A549 (cell line): ENCODE results near the gene MEN1. TPM values are rescaled to one million over a fixed set of nuclear protein-coding genes. Genes with fewer than 3 reads are reported as not detected.

Experiments used
- ATAC-seq, 2 experiments: fragments of 200-7000 bp in 1 of 2; fragments of >200 bp in 1 of 2; cut with Nextera tagmentation in 1 of 2; cut with Tn5 transposase in 1 of 2; 3 replicates each; pipeline versions ENCODE4 v1.8.0 to v1.9.1; 2018 to 2020; ENCODE audit warnings: mild to moderate bottlenecking in 1 of 2, moderate library complexity in 1 of 2
- CTCF ChIA-PET: fragments of 300-600 bp; sonication (Branson Sonifier 250); formaldehyde crosslinking; extraction: SDS; loops from one replicate; lab custom pipeline; 2021; ENCODE audit warnings: antibody characterized with exemption, inconsistent platforms; lab: Yijun Ruan, JAX
- POLR2A ChIA-PET: fragments of 350-600 bp; formaldehyde crosslinking; extraction: SDS; loops from one replicate; lab custom pipeline; 2021; ENCODE audit warnings: antibody characterized with exemption, inconsistent platforms; lab: Yijun Ruan, JAX
- DNase-seq, 2 experiments: peaks; one replicate each; pipeline versions ENCODE4 v3.0.0 to v3.0.0-alpha.2; 2011 to 2016; ENCODE audit warnings: low read depth in 1 of 2, low spot score in 1 of 2
- FAIRE-seq: peaks from 2 replicates; lab custom pipeline; 2011; peaks lifted over from hg19 to GRCh38; lab: Jason Lieb, UNC
- H3K27ac ChIP-seq, 2 experiments: fragments of >200 bp; sonication (Bioruptor Twin); formaldehyde crosslinking; 3 replicates each; pipeline ENCODE4 v1.5.1; 2016 to 2017
- H3K4me1 ChIP-seq: fragments of >200 bp; sonication (Bioruptor Twin); formaldehyde crosslinking; 3 replicates; pipeline ENCODE4 v1.6.1; 2016
- H3K4me2 ChIP-seq: fragments of >200 bp; sonication (Bioruptor Twin); formaldehyde crosslinking; 3 replicates; pipeline ENCODE4 v1.6.1; 2016
- H3K4me3 ChIP-seq: fragments of >200 bp; sonication (Bioruptor Twin); formaldehyde crosslinking; 3 replicates; pipeline ENCODE4 v1.5.1; 2016
- H3K9me3 ChIP-seq: fragments of >200 bp; sonication (Bioruptor Twin); formaldehyde crosslinking; 3 replicates; pipeline ENCODE4 v1.6.1; 2016
- BHLHE40 ChIP-seq: IDR thresholded peaks from 2 replicates; pipeline ENCODE4 v1.6.1; 2012; ENCODE audit warnings: low read depth, low read length, inconsistent platforms
- CBX8 ChIP-seq: fragments of 200-600 bp; sonication (generic); IDR thresholded peaks from 2 replicates; pipeline ENCODE4 v1.6.1; 2016
- CHD2 ChIP-seq: fragments of 150-350 bp; IDR thresholded peaks from 2 replicates; pipeline ENCODE4 v1.6.1; 2014; ENCODE audit warnings: low read length; ENCODE audit not compliant: partially characterized antibody
- EHF ChIP-seq: fragments of 250-450 bp; sonication (Bioruptor Pico); IDR thresholded peaks from 2 replicates; pipeline ENCODE4 v1.5.0; 2020; ENCODE audit warnings: mild to moderate bottlenecking
- EHMT2 ChIP-seq: fragments of 200-600 bp; sonication (generic); IDR thresholded peaks from 2 replicates; pipeline ENCODE4 v1.6.1; 2016; ENCODE audit warnings: antibody characterized with exemption, low read depth, mild to moderate bottlenecking, moderate library complexity
- ELK1 ChIP-seq: fragments of 150-350 bp; IDR thresholded peaks from 2 replicates; pipeline ENCODE4 v1.6.1; 2014; ENCODE audit warnings: low read depth, mild to moderate bottlenecking, low read length
- ESRRA ChIP-seq: fragments of 150-350 bp; IDR thresholded peaks from 2 replicates; pipeline ENCODE4 v1.6.1; 2014; ENCODE audit warnings: mild to moderate bottlenecking, low read length, borderline replicate concordance
- FOXS1 ChIP-seq: fragments of 250-450 bp; sonication (Bioruptor Pico); IDR thresholded peaks from 2 replicates; pipeline ENCODE4 v1.5.0; 2020; ENCODE audit warnings: mild to moderate bottlenecking, moderate library complexity
- GATA3 ChIP-seq: IDR thresholded peaks from 2 replicates; pipeline ENCODE4 v1.6.1; 2012; ENCODE audit warnings: borderline replicate concordance
- HDAC2 ChIP-seq: fragments of 200-600 bp; sonication (generic); IDR thresholded peaks from 2 replicates; pipeline ENCODE4 v1.6.1; 2016
- HES2 ChIP-seq: fragments of >200 bp; sonication (Bioruptor Twin); formaldehyde crosslinking; IDR thresholded peaks from 2 replicates; pipeline ENCODE4 v1.6.1; 2016
- HEYL ChIP-seq: fragments of 250-450 bp; sonication (Bioruptor Pico); IDR thresholded peaks from 2 replicates; pipeline ENCODE4 v1.8.0; 2021; ENCODE audit warnings: mild to moderate bottlenecking, moderate library complexity
- HOXB13 ChIP-seq: fragments of 250-450 bp; sonication (Bioruptor Pico); IDR thresholded peaks from 2 replicates; pipeline ENCODE4 v1.5.0; 2020; ENCODE audit warnings: low read depth, mild to moderate bottlenecking, moderate library complexity
- MAFK ChIP-seq: fragments of 450-650 bp; IDR thresholded peaks from 2 replicates; pipeline ENCODE4 v1.6.1; 2014; ENCODE audit not compliant: partially characterized antibody
- MAX ChIP-seq: IDR thresholded peaks from 2 replicates; pipeline ENCODE4 v1.6.1; 2012
- NFE2L2 ChIP-seq: fragments of 150-350 bp; conservative IDR thresholded peaks from 2 replicates; pipeline ENCODE4 v1.6.1; 2014; ENCODE audit warnings: low read length
- PBX3 ChIP-seq: IDR thresholded peaks from 2 replicates; pipeline ENCODE4 v1.6.1; 2012
- RAD21 ChIP-seq, 2 experiments: fragments of >200 bp in 1 of 2; sonication (Bioruptor Twin) in 1 of 2; formaldehyde crosslinking in 1 of 2; IDR thresholded peaks in 1 of 2; conservative IDR thresholded peaks in 1 of 2; 2 replicates in 1 of 2; 3 replicates in 1 of 2; pipeline ENCODE4 v1.6.1; 2012 to 2018; ENCODE audit warnings: inconsistent platforms in 1 of 2
- ZC3H11A ChIP-seq: fragments of 450-650 bp; IDR thresholded peaks from 2 replicates; pipeline ENCODE4 v1.6.1; 2014; ENCODE audit warnings: antibody characterized with exemption, mild to moderate bottlenecking
- ZFP36 ChIP-seq: fragments of 450-650 bp; IDR thresholded peaks from 2 replicates; pipeline ENCODE4 v1.6.1; 2014; ENCODE audit warnings: borderline replicate concordance; ENCODE audit not compliant: partially characterized antibody
- ZNF302 ChIP-seq: fragments of 250-450 bp; sonication (Bioruptor Pico); IDR thresholded peaks from 2 replicates; pipeline ENCODE4 v1.9.0; 2021; ENCODE audit warnings: inconsistent platforms, mild to moderate bottlenecking, moderate library complexity
- WGBS: methylation state at CpG from one replicate; pipeline ENCODE4 v1.1.6; 2017; ENCODE audit errors: missing lambda C conversion rate; 5-methylcytosine and 5-hydroxymethylcytosine counted together
- polyA plus RNA-seq, 4 experiments: library from polyadenylated mRNA; depleted of rRNA in 3 of 4; stranded (reverse); fragments of >200 nt; fragmentation: RNase III in 1 of 4; extraction: RNeasy Plus Mini Kit Qiagen cat#74134 plus additional on column Dnase treatment in 1 of 4; gene quantifications; 2 replicates in 3 of 4; 3 replicates in 1 of 4; pipeline ENCODE4 v1.2.3, GENCODE V29; 2011 to 2017

Gene MEN1
- polyA plus RNA-seq, 2 of the 4 experiments (the other 2 are of a cell fraction) = 17.0 to 34.7 TPM

- TF ChIP-seq RAD21 (conservative IDR thresholded peaks at IDR 0.05 in 1 of 2, IDR thresholded peaks at IDR 0.05 in 1 of 2) (no peak), NFE2L2 (no peak), EHMT2 (no peak)
Measured at GRCh38 chr11:64758330-64759079, 51.8 kb downstream of the MEN1 start (continued).

- FAIRE-seq = no peak
- POLR2A ChIA-PET = no interaction called here
- Histone ChIP-seq H3K4me1 (no peaks in the 10 kb centered on the region), H3K9me3 (no peaks in the 10 kb centered on the region), H3K27ac (no peak overlapping the region), H3K4me2 (no peak overlapping the region), H3K4me3 (no peak overlapping the region)
- ATAC-seq = no peak
- CTCF ChIA-PET = interaction anchor here (1.1 to 13.0 kb wide), 3 partner anchors 9 to 53 kb away, joined by 3 to 104 read pairs (median 29); partner anchors contain the start of gene RASGRP2
- TF ChIP-seq ZFP36 (peak; percentile 72), CHD2 (no peak)
- 87% methylated on average over 15 of the region's 19 CpGs for whole genome bisulfite sequencing
- no peak for DNase-seq
Measured at GRCh38 chr11:64757549-64758329, 52.6 kb downstream of the MEN1 start.

- no peak for DNase-seq
- TF ChIP-seq FOXS1 = no peak
- no peak for TF ChIP-seq MAFK
- TF ChIP-seq BHLHE40 = no peak
- TF ChIP-seq ESRRA = no peak
- TF ChIP-seq ELK1 = no peak
- TF ChIP-seq CBX8 = no peak
- TF ChIP-seq HDAC2 = no peak
- TF ChIP-seq HEYL = no peak
- no peak for TF ChIP-seq ZNF302 (CRISPR knock-in tag)
- TF ChIP-seq HES2 = no peak
- TF ChIP-seq HOXB13 = no peak
- TF ChIP-seq EHF (CRISPR knock-in tag) = no peak
- no peak for TF ChIP-seq ZC3H11A
- no peak for TF ChIP-seq PBX3
- TF ChIP-seq MAX = no peak
- no peak for TF ChIP-seq NFE2L2
- no peak for TF ChIP-seq EHMT2
- TF ChIP-seq GATA3 = no peak
- 77% methylated on average over 13 of the region's 13 CpGs for WGBS
- ChIA-PET POLR2A (interaction anchor here (0.7 kb wide), 1 partner anchor 23 kb away, joined by 3 read pairs; the partner anchor contains the start of gene SF1), CTCF (interaction anchor here (0.8 to 13.0 kb wide), 3 partner anchors 12 to 18 kb away, joined by 3 to 104 read pairs (median 4); partner anchors contain the start of gene RASGRP2)
- no peak for ATAC-seq
- Histone ChIP-seq H3K9me3 (no peaks in the 10 kb centered on the region), H3K4me1 (no peaks in the 10 kb centered on the region), H3K27ac (no peak overlapping the region), H3K4me2 (no peak overlapping the region), H3K4me3 (no peak overlapping the region)
- FAIRE-seq = no peak
Measured at GRCh38 chr11:64755681-64756361, 54.5 kb downstream of the MEN1 start.
